Retinal pigment epithelial cell (primary cell): Measurements from ENCODE around the gene SP6.

ENCODE experiments used
- DNase-seq: peaks from one replicate; pipeline ENCODE4 v3.0.0-alpha.2; 2010; ENCODE audit warnings: low read depth
- H3K4me3 ChIP-seq: 2 replicates; pipeline ENCODE4 v1.5.1; 2011; ENCODE audit warnings: mild to moderate bottlenecking, low read length, control low read depth, moderate library complexity
- TF ChIP-seq, protein P1 (sequence below): conservative IDR thresholded peaks from 2 replicates; pipeline ENCODE4 v1.5.1; 2011; ENCODE audit warnings: low read depth, low read length, control low read depth, inconsistent platforms

The SP6 gene

DNA sequence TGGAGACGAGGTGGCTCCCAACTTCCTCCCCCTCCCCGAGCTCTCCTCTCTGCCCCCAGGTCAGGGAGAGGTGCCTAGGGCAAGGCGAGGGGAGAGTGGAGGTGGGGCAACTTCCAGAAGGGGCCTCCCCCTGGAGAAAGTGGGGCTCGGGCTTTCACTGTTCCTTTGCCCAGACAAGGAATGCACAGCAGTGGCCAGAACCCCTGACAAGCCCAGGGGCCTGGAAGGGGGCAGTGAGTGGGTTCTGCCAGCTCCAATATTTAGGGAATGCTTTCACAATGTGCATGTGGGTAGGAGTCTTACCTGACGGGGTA is 33.4 kb upstream of the SP6 start:
- no peak for DNase-seq
- TF ChIP-seq, protein P1, sequence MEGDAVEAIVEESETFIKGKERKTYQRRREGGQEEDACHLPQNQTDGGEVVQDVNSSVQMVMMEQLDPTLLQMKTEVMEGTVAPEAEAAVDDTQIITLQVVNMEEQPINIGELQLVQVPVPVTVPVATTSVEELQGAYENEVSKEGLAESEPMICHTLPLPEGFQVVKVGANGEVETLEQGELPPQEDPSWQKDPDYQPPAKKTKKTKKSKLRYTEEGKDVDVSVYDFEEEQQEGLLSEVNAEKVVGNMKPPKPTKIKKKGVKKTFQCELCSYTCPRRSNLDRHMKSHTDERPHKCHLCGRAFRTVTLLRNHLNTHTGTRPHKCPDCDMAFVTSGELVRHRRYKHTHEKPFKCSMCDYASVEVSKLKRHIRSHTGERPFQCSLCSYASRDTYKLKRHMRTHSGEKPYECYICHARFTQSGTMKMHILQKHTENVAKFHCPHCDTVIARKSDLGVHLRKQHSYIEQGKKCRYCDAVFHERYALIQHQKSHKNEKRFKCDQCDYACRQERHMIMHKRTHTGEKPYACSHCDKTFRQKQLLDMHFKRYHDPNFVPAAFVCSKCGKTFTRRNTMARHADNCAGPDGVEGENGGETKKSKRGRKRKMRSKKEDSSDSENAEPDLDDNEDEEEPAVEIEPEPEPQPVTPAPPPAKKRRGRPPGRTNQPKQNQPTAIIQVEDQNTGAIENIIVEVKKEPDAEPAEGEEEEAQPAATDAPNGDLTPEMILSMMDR = no peak
- no peak overlapping the region for H3K4me3 ChIP-seq

DNA sequence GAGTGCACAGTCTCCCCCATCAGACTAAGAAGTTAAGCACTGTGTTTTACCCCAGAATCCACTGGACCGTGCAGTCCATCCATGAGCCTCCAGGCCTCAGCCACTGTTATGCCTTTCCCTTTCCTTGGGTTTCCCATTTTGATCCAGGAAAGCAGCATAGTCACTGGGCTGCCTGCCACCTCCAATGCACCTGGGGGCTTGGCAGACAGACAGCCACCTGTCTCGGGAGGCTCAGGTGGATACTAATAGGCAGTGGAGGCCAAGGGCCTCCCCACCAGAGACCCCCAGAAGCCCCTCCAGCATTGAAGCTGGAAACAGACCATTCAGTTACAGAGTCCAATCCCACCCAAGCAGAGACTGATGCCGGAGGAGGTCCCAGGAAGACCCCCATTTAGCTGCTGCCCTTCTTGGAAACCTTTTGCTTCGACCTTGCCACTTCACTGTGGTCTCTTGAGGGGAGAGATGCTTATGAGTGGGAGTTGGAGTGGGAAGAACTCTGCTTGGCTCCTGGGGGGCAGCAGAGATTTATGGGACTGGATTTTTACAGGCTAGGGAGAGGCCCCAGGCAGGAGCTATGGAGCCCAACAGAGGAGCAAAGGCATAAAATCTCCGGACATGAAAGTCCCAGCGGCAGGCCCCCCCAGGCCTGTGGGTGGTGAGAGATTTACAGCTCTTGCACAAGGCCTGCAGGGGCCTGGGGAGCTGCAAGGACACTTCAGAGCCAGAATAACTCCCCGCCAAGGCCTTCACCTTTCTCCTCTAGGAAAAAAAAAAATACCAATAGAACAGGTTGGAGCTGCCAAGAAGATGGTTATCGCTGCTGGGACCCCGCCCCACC is 32.8 kb upstream of the SP6 start:
- TF ChIP-seq, protein P1 = no peak
- DNase-seq = no peak
- H3K4me3 ChIP-seq = no peak overlapping the region

DNA sequence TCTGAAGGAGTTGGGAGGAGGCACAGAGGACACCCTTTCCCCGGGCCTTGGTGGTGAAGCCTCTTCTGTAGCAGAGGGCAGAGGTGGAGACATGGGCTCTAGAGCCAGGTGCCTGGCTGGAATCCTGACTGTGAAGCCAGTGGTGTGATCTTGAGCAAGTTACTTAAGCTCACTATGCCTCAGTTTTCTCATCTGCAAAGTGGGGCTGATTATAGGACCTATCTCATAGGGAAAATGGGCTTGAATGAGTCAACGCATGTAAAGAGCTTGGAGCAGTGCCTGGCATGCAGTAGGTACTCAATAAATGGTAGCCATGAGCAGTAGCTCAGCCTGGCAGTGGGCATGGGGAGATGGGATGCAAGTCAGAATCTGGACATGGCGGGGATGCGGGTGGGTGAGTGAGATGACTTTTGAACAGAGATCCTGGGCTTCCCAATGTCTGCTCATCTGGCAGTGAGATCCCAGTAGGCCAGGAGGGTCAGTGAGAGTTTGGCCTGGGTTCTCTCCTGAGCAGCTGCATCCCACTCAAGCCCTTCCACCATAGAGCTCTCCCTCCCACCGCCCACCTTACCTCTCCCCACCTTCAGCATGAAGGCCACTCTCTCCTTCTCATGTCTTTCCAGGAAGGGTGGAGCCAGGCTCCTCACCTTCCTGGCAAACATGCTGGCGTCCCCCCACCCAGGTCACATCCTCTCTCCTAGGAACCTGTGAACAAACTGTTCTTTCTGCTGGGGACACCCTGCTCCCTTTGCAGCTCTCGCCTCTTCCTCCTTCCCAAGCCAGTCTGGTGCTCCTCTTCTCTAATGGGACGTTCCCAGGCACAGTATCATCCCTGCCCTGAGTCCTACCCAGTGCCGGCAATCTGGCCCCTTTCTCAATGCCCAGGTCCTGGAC is 32.0 kb upstream of the SP6 start:
- H3K4me3 ChIP-seq = no peak overlapping the region
- TF ChIP-seq, protein P1 = no peak
- no peak for DNase-seq

DNA sequence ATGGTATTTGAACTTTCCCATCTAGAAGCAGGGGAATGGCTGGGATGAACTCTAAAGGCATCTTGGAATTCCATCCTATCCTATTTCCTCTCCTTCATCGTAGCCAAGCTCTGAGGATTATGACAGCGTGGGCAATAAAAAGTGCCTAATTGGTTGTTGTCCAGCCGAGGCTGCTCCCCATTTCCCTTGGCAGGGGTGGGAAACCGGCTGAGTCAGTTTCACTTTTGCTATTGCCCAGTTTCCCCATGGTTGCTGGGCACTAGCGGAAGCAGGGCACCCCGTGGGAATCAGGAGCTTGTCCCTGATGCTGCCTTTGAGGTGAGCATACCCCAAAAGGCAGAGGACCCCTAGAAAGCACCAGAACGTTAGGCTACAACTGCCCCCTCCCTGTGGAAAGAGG is 31.3 kb upstream of the SP6 start:
- TF ChIP-seq, protein P1 = no peak
- H3K4me3 ChIP-seq = no peak overlapping the region
- DNase-seq = no peak

DNA sequence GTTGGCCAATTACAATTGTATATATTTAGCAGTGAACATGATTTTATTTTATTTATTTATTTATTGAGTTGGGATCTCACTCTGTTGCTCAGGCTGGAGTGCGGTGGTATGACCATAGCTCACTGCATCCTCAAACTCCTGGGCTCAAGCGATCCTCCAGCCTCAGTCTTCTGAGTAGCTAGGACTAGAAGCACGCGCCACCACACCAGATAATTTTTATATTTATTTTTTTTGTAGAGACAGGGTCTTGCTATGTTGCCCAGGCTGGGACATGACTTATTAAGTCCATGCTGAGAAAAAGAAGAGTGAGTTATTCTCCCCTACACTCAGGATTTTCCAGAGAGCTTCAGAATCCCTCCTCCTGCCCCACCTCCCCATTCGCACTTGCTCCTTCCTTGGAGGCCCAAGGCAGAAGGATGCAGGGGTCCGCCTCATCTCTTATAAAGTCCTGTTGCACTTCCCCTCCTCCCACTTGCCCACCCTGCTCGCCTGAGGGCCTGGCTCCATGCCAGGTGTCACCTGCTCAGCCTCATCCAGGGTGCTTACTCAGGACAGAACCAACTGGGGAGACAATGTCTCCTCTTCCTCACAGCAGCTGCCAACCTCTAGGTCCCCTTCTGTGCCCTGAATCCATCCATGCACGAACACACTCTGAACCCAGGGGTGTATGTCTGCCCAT is 29.0 kb upstream of the SP6 start:
- H3K4me3 ChIP-seq = no peak overlapping the region
- DNase-seq = no peak
- TF ChIP-seq, protein P1 = no peak

DNA sequence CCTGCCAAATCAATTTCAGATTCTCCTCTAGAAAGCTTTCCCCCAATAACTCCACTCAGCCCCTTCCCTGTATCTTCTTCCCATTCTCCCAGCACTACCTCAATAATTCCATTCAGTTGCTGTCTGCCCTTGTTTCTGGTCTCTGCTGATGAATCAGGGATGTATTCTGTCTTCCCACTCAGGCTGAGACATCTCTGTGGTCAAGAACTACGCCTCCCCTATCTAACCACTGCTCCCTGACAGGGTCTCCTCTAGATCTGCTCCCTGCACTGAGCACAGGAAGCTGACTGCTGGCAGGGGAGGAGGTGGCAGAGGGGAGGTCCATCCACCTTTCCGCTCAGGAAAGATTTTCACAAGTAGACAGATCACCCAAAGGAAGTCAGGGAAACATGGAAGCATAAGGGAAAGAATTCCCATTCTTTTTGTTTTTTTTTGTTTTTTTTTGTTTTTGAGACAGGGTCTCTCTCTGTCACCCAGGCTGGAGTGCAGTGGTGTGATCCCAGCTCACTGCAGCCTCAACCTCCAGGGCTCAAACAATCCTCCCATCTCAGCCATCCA is 28.1 kb upstream of the SP6 start:
- DNase-seq = no peak
- TF ChIP-seq, protein P1 = no peak
- no peak overlapping the region for H3K4me3 ChIP-seq
